ENCODE data around the gene PPP2R3A.

PPP2R3A gene

DNA sequence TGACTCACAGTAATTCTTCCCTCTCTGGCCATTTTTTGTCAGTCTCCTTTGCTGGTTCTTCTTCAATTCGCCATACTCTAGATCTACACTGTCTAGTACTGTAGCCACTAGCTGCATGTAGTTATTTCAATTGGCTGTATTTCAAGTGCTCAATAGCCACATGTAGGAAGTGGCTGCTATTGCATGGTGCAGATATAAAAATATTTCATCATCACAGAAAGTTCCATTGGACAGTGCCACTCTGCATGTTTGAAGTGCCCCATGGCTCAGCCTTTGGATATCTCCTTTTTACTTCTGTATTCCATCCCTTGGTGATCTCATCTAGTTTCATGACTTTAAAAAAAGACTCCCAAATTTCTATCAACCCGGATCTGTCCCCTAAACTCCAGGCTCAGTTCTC lies 22.1 kb downstream of the PPP2R3A start:
- TF ChIP-seq, protein P1, sequence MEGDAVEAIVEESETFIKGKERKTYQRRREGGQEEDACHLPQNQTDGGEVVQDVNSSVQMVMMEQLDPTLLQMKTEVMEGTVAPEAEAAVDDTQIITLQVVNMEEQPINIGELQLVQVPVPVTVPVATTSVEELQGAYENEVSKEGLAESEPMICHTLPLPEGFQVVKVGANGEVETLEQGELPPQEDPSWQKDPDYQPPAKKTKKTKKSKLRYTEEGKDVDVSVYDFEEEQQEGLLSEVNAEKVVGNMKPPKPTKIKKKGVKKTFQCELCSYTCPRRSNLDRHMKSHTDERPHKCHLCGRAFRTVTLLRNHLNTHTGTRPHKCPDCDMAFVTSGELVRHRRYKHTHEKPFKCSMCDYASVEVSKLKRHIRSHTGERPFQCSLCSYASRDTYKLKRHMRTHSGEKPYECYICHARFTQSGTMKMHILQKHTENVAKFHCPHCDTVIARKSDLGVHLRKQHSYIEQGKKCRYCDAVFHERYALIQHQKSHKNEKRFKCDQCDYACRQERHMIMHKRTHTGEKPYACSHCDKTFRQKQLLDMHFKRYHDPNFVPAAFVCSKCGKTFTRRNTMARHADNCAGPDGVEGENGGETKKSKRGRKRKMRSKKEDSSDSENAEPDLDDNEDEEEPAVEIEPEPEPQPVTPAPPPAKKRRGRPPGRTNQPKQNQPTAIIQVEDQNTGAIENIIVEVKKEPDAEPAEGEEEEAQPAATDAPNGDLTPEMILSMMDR (conservative IDR thresholded peaks at IDR 0.05), result no peak
- TF ChIP-seq ZFX (IDR thresholded peaks at IDR 0.05), result no peak
- no peak overlapping the region for H3K27ac ChIP-seq

- TF ChIP-seq ZFX (IDR thresholded peaks at IDR 0.05), result no peak
- TF ChIP-seq, protein P1 (conservative IDR thresholded peaks at IDR 0.05), result no peak
These were observed 23.7 kb downstream of the PPP2R3A start for GRCh38 chr3:135989242-135989641.

GRCh38 chr3:135990903-135991302 lies 25.4 kb downstream of the PPP2R3A start:
- TF ChIP-seq, protein P1 (conservative IDR thresholded peaks at IDR 0.05), result no peak
- no peak for TF ChIP-seq ZFX (IDR thresholded peaks at IDR 0.05)
- H3K27ac ChIP-seq, result no peak overlapping the region

More at GRCh38 chr3:135989242-135989641, 23.7 kb downstream of the PPP2R3A start:
- H3K27ac ChIP-seq, result no peak overlapping the region

- TF ChIP-seq, protein P1 (conservative IDR thresholded peaks at IDR 0.05), result no peak
- TF ChIP-seq ZFX (IDR thresholded peaks at IDR 0.05), result no peak
- H3K27ac ChIP-seq, result no peak overlapping the region
These were observed 26.1 kb downstream of the PPP2R3A start for GRCh38 chr3:135991621-135992020.

GRCh38 chr3:135992072-135992471 lies 26.5 kb downstream of the PPP2R3A start:
- no peak overlapping the region for H3K27ac ChIP-seq
- TF ChIP-seq ZFX (IDR thresholded peaks at IDR 0.05), result no peak
- TF ChIP-seq, protein P1 (conservative IDR thresholded peaks at IDR 0.05), result no peak

GRCh38 chr3:135994708-135995337 lies 29.3 kb downstream of the PPP2R3A start:
- no peak for TF ChIP-seq ZFX (IDR thresholded peaks at IDR 0.05)
- TF ChIP-seq, protein P1 (conservative IDR thresholded peaks at IDR 0.05), result no peak
- no peak overlapping the region for H3K27ac ChIP-seq

DNA sequence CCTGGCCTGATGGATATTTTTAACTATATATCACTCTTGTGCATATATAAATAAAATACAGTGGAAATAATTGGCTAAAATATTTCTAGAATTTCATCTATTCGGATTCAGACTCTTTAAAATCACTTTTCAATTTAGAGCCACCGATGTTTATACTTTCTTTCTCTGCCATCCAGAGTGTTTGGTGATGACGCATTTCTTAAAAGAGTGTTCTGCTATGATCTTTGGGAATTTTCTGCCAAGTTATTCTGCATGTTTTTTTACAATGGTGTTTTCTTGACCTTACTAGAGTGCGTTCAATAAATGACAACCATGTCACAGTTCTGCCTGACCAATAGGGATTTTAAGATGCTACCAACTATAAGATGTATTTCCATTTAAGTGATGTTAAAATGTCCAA lies 30.2 kb downstream of the PPP2R3A start:
- H3K27ac ChIP-seq, result no peak overlapping the region
- TF ChIP-seq ZFX (IDR thresholded peaks at IDR 0.05), result no peak
- TF ChIP-seq, protein P1 (conservative IDR thresholded peaks at IDR 0.05), result no peak

All from C4-2B (cell line).